T-helper 2 cell treated with Interferon-gamma antibody and Interleukin-4, amounts not matched to agents 5 μg/mL and 100 μg/mL, for 36 hours (primary cell): ENCODE results near the gene STRN.

ENCODE experiments used
- DNase-seq: peaks from one replicate; pipeline ENCODE4 v3.0.0; 2021; ENCODE audit warnings: low spot score
- H3K27ac Mint-ChIP-seq: one replicate; pipeline ENCODE4 v1.8.0; 2021; ENCODE audit warnings: mild to moderate bottlenecking, mixed read lengths
- H3K27me3 Mint-ChIP-seq: one replicate; pipeline ENCODE4 v1.8.0; 2021; ENCODE audit warnings: low read depth, mixed read lengths
- H3K36me3 Mint-ChIP-seq: one replicate; pipeline ENCODE4 v1.8.0; 2021; ENCODE audit warnings: low read depth, mixed read lengths
- H3K4me1 Mint-ChIP-seq: one replicate; pipeline ENCODE4 v1.8.0; 2021; ENCODE audit warnings: low read depth, mixed read lengths
- H3K4me3 Mint-ChIP-seq: one replicate; pipeline ENCODE4 v1.8.0; 2022; ENCODE audit warnings: mild to moderate bottlenecking, moderate library complexity, mixed read lengths
- H3K9me3 Mint-ChIP-seq: one replicate; pipeline ENCODE4 v1.8.0; 2021; ENCODE audit warnings: mixed read lengths

The STRN gene

GRCh38 chr2:36797324-36798070, 168.8 kb downstream of the STRN start:
- DNase-seq = no peak
- Mint-ChIP-seq H3K27me3 (peaks cover 14% of the 10 kb centered on the region), H3K4me1 (peaks cover 12% of the 10 kb centered on the region), H3K36me3 (no peaks in the 10 kb centered on the region), H3K27ac (no peak overlapping the region), H3K4me3 (no peak overlapping the region), H3K9me3 (no peaks in the 10 kb centered on the region)
